WTC11 (cell line): ENCODE results near the gene HES5. TPM values are rescaled to one million over a fixed set of nuclear protein-coding genes. Genes with fewer than 3 reads are reported as not detected.
A peak's percentile ranks its signal among the peaks of the same experiment; 100 is the strongest.

ENCODE experiments used
- ATAC-seq: fragments of 200-7000 bp; cut with Tn5 transposase; 2 replicates; pipeline ENCODE4 v1.10.0; 2021; ENCODE audit warnings: mild to moderate bottlenecking, moderate library complexity
- CTCF ChIA-PET: fragments of 300-600 bp; sonication (Branson Sonifier 250); formaldehyde crosslinking; loops from one replicate; lab custom pipeline; 2021; ENCODE audit warnings: antibody characterized with exemption; lab: Charles Lee
- POLR2A ChIA-PET: fragments of 350-600 bp; sonication (Branson Sonifier 250); formaldehyde crosslinking; loops from one replicate; lab custom pipeline; 2021; ENCODE audit warnings: antibody characterized with exemption; lab: Charles Lee
- DNase-seq: peaks from one replicate; pipeline ENCODE4 v3.0.0; 2021; ENCODE audit warnings: low spot score
- H3K27ac Mint-ChIP-seq: 2 replicates; pipeline ENCODE4 v1.8.0; 2021; ENCODE audit warnings: mixed read lengths
- H3K27me3 Mint-ChIP-seq: 2 replicates; pipeline ENCODE4 v1.8.0; 2021; ENCODE audit warnings: low read depth, mild to moderate bottlenecking, moderate library complexity, mixed read lengths
- H3K36me3 Mint-ChIP-seq: 2 replicates; pipeline ENCODE4 v1.8.0; 2021; ENCODE audit warnings: mixed read lengths
- H3K4me1 Mint-ChIP-seq: 2 replicates; pipeline ENCODE4 v1.8.0; 2022; ENCODE audit warnings: mixed read lengths
- H3K4me3 Mint-ChIP-seq: 2 replicates; pipeline ENCODE4 v1.8.0; 2021; ENCODE audit warnings: mild to moderate bottlenecking, moderate library complexity, mixed read lengths
- H3K9me3 Mint-ChIP-seq: 2 replicates; pipeline ENCODE4 v1.8.0; 2021; ENCODE audit warnings: mixed read lengths
- CREB1 ChIP-seq: sonication (generic); formaldehyde crosslinking; IDR thresholded peaks from 2 replicates; pipeline ENCODE4 v1.8.0; 2023; ENCODE audit warnings: mild to moderate bottlenecking, missing genetic modification reagents
- E2F1 ChIP-seq: sonication (generic); formaldehyde crosslinking; IDR thresholded peaks from 2 replicates; pipeline ENCODE4 v1.8.0; 2022; ENCODE audit warnings: mild to moderate bottlenecking, missing genetic modification reagents
- E2F4 ChIP-seq: sonication (generic); formaldehyde crosslinking; IDR thresholded peaks from 2 replicates; pipeline ENCODE4 v1.8.1; 2022; ENCODE audit warnings: low read depth, mild to moderate bottlenecking, moderate library complexity, missing genetic modification reagents, borderline replicate concordance
- ETV6 ChIP-seq: sonication (generic); formaldehyde crosslinking; IDR thresholded peaks from 2 replicates; pipeline ENCODE4 v1.8.1; 2022; ENCODE audit warnings: mild to moderate bottlenecking, missing genetic modification reagents
- GABPB1 ChIP-seq: sonication (generic); formaldehyde crosslinking; IDR thresholded peaks from 2 replicates; pipeline ENCODE4 v1.8.1; 2023; ENCODE audit warnings: mild to moderate bottlenecking, missing genetic modification reagents
- GRHL2 ChIP-seq: fragments of 250-450 bp; sonication (Bioruptor Pico); IDR thresholded peaks from 2 replicates; pipeline ENCODE4 v1.8.0; 2022; ENCODE audit warnings: mild to moderate bottlenecking, moderate library complexity; ENCODE audit not compliant: insufficient replicate concordance, severe bottlenecking
- NFE2L1 ChIP-seq: sonication (generic); formaldehyde crosslinking; IDR thresholded peaks from 2 replicates; pipeline ENCODE4 v1.8.1; 2023; ENCODE audit warnings: missing genetic modification reagents
- PREB ChIP-seq: sonication (generic); formaldehyde crosslinking; IDR thresholded peaks from 2 replicates; pipeline ENCODE4 v1.8.1; 2022; ENCODE audit warnings: mild to moderate bottlenecking, missing genetic modification reagents, moderate library complexity, borderline replicate concordance
- SMAD3 ChIP-seq: sonication (generic); formaldehyde crosslinking; IDR thresholded peaks from 2 replicates; pipeline ENCODE4 v1.8.0; 2022; ENCODE audit warnings: missing genetic modification reagents, mild to moderate bottlenecking, borderline replicate concordance
- TEAD1 ChIP-seq: sonication (generic); formaldehyde crosslinking; IDR thresholded peaks from 2 replicates; pipeline ENCODE4 v1.8.0; 2022; ENCODE audit warnings: mild to moderate bottlenecking, missing genetic modification reagents
- TP53 ChIP-seq: sonication (generic); formaldehyde crosslinking; IDR thresholded peaks from 2 replicates; pipeline ENCODE4 v1.8.1; 2023; ENCODE audit warnings: mild to moderate bottlenecking, missing genetic modification reagents
- USF2 ChIP-seq: sonication (generic); formaldehyde crosslinking; IDR thresholded peaks from 2 replicates; pipeline ENCODE4 v1.8.1; 2023; ENCODE audit warnings: mild to moderate bottlenecking, missing genetic modification reagents, moderate library complexity
- ZNF138 ChIP-seq: sonication (generic); formaldehyde crosslinking; conservative IDR thresholded peaks from 2 replicates; pipeline ENCODE4 v1.8.1; 2022; ENCODE audit warnings: mild to moderate bottlenecking, moderate library complexity, missing genetic modification reagents
- ZNF219 ChIP-seq: sonication (generic); formaldehyde crosslinking; IDR thresholded peaks from 2 replicates; pipeline ENCODE4 v1.8.0; 2023; ENCODE audit warnings: missing genetic modification reagents, mild to moderate bottlenecking, borderline replicate concordance
- total RNA-seq: library from RNA; stranded (reverse); gene quantifications from 3 replicates; pipeline ENCODE4 v1.2.3, GENCODE V29; 2021
- TF ChIP-seq, protein P1 (sequence below): sonication (generic); formaldehyde crosslinking; IDR thresholded peaks from 2 replicates; pipeline ENCODE4 v1.8.0; 2023; ENCODE audit warnings: missing genetic modification reagents, mild to moderate bottlenecking, borderline replicate concordance
- TF ChIP-seq, protein P2 (sequence below): sonication (generic); formaldehyde crosslinking; IDR thresholded peaks from 2 replicates; pipeline ENCODE4 v1.8.1; 2023; ENCODE audit warnings: mild to moderate bottlenecking, missing genetic modification reagents

HES5 gene
- total RNA-seq, 1 experiment from 2014 or later, result not detected

DNA sequence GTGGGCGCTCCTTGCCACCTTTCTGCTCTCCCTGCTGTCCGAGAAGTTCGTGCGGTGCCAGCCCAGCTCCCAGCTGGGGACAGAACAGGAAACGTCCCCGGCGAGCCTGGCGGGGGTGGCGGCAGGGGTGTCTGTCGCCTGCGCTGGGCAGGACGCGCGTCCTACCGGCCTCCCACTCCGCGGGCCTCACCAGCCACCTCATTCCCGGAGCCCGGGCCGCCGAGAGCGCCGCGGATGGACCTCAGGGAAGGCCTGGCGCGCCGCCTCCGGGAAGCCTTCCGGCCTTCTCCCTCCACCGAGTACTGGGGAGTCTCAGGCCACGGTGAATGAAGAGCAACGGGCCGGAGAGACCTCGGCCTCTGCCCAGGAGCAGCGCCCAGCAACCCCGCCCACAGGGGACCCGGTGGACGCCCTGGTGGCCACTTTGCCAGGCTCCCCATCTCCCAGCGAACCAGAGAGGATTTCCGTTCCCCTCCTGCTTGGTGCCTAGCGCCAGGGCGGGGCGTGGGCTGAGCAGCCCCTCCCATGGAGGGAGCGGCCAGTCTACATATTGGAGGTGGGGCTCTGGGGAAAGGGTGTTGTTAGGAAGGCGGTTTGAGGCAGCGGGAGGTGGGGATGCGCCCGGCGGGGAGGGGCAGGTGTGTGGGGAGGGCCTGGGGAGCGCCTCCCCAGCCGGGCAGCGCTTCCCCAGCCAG lies 16.6 kb upstream of the HES5 start (continued):
- TF ChIP-seq USF2 (CRISPR knock-in tag) (0 out of 2 replicates have a peak, but pooled peaks have one; percentile 32), ETV6 (CRISPR knock-in tag) (no peak), PREB (CRISPR knock-in tag) (no peak), TP53 (CRISPR knock-in tag) (no peak; the same call in 1 of the 2 replicates)
- TF ChIP-seq, protein P1, sequence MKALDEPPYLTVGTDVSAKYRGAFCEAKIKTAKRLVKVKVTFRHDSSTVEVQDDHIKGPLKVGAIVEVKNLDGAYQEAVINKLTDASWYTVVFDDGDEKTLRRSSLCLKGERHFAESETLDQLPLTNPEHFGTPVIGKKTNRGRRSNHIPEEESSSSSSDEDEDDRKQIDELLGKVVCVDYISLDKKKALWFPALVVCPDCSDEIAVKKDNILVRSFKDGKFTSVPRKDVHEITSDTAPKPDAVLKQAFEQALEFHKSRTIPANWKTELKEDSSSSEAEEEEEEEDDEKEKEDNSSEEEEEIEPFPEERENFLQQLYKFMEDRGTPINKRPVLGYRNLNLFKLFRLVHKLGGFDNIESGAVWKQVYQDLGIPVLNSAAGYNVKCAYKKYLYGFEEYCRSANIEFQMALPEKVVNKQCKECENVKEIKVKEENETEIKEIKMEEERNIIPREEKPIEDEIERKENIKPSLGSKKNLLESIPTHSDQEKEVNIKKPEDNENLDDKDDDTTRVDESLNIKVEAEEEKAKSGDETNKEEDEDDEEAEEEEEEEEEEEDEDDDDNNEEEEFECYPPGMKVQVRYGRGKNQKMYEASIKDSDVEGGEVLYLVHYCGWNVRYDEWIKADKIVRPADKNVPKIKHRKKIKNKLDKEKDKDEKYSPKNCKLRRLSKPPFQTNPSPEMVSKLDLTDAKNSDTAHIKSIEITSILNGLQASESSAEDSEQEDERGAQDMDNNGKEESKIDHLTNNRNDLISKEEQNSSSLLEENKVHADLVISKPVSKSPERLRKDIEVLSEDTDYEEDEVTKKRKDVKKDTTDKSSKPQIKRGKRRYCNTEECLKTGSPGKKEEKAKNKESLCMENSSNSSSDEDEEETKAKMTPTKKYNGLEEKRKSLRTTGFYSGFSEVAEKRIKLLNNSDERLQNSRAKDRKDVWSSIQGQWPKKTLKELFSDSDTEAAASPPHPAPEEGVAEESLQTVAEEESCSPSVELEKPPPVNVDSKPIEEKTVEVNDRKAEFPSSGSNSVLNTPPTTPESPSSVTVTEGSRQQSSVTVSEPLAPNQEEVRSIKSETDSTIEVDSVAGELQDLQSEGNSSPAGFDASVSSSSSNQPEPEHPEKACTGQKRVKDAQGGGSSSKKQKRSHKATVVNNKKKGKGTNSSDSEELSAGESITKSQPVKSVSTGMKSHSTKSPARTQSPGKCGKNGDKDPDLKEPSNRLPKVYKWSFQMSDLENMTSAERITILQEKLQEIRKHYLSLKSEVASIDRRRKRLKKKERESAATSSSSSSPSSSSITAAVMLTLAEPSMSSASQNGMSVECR (CRISPR knock-in tag), result no peak

DNA sequence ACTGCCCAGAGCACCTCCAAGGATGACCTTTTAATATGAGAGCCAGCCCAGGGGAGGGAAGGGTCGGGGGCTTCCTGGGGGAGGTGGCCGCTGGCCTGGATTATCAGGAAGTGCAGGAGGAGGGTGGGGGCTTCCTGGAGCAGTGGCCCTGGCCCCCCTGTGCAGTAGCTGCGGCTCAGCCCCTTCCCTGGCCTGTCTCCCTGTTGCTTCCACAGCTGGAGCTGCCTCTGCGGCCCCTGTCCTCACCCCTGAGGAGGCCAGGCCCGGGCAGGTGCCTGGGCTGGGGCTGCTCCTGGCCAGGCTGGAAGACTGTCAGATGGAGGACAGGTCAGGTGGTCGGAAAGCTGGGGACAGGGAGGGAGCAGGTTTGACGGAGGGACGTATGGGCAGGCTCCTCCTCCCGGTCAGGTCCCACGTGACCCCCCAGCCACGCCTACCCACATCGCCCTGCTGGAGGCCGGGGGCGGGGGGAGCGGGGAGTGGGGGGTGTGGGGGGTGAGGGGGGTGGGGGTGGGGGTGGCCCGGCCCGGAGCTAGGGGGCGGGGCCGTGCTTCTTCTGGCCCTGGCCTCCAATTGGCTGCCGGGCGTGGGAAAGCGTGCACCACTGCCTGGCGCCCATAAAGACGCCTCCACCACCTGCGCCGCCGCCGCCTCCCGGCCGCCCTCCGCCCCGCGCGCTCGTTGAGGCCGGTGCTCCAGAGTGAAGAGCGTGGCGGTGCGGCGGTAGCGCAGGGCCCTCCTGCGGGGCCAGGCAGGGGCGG lies 15.9 kb upstream of the HES5 start:
- H3K27ac Mint-ChIP-seq, result no peak overlapping the region
- TF ChIP-seq TP53 (CRISPR knock-in tag), result no peak
- TF ChIP-seq ZNF138, result no peak
- no peak for TF ChIP-seq CREB1
- no peak for TF ChIP-seq GABPB1
- TF ChIP-seq, protein P2, sequence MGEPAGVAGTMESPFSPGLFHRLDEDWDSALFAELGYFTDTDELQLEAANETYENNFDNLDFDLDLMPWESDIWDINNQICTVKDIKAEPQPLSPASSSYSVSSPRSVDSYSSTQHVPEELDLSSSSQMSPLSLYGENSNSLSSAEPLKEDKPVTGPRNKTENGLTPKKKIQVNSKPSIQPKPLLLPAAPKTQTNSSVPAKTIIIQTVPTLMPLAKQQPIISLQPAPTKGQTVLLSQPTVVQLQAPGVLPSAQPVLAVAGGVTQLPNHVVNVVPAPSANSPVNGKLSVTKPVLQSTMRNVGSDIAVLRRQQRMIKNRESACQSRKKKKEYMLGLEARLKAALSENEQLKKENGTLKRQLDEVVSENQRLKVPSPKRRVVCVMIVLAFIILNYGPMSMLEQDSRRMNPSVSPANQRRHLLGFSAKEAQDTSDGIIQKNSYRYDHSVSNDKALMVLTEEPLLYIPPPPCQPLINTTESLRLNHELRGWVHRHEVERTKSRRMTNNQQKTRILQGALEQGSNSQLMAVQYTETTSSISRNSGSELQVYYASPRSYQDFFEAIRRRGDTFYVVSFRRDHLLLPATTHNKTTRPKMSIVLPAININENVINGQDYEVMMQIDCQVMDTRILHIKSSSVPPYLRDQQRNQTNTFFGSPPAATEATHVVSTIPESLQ (CRISPR knock-in tag), result 0 out of 2 replicates have a peak, but pooled peaks have one; percentile 48
- TF ChIP-seq NFE2L1 (CRISPR knock-in tag), result peak; percentile 39; the same call in 1 of the 2 replicates
- TF ChIP-seq GRHL2 (CRISPR knock-in tag), result no peak
- TF ChIP-seq PREB (CRISPR knock-in tag), result no peak
- TF ChIP-seq E2F4, result no peak
- TF ChIP-seq E2F1 (CRISPR knock-in tag), result no peak
- TF ChIP-seq SMAD3 (CRISPR knock-in tag), result 0 out of 2 replicates have a peak, but pooled peaks have one; percentile 19
- no peak for TF ChIP-seq TEAD1 (CRISPR knock-in tag)
- no peak for TF ChIP-seq ZNF219

More for the DNA sequence above, 15.9 kb upstream of the HES5 start:
- Mint-ChIP-seq H3K9me3 (no peaks in the 10 kb centered on the region), H3K4me1 (peaks cover 5% of the 10 kb centered on the region; the same call in 1 of the 2 replicates), H3K4me3 (peak overlapping the region; percentile 72), H3K27me3 (peaks cover 13% of the 10 kb centered on the region), H3K36me3 (no peaks in the 10 kb centered on the region)
- peak; percentile 93 for DNase-seq
- peak; percentile 58 for ATAC-seq
- POLR2A ChIA-PET, result interaction anchor here (1.2 to 1.6 kb wide), 3 partner anchors 20 to 39 kb away, joined by 4 to 6 read pairs (median 6); partner anchors contain the start of gene PANK4
- CTCF ChIA-PET, result interaction anchor here (0.6 to 3.7 kb wide), 15 partner anchors 10 to 945 kb away, joined by 3 to 61 read pairs (median 4); partner anchors contain the start of genes FAAP20, PANK4 and TNFRSF14
